IMR-90 (cell line): ENCODE measurements around the gene ANKMY1.

Experiments
- CEBPB ChIP-seq: IDR thresholded peaks from 2 replicates; pipeline ENCODE4 v1.6.1; 2012; ENCODE audit warnings: low read depth, low read length, improper control_type of control experiment
- CHD1 ChIP-seq: IDR thresholded peaks from 2 replicates; pipeline ENCODE4 v1.6.1; 2012; ENCODE audit warnings: low read depth, low read length, improper control_type of control experiment
- ELK1 ChIP-seq: fragments of 150-350 bp; IDR thresholded peaks from 2 replicates; pipeline ENCODE4 v1.6.1; 2016; ENCODE audit warnings: low read depth, mild to moderate bottlenecking, low read length, moderate library complexity, borderline replicate concordance
- MAZ ChIP-seq: IDR thresholded peaks from 2 replicates; pipeline ENCODE4 v1.6.1; 2012; ENCODE audit warnings: low read depth, mild to moderate bottlenecking, low read length, improper control_type of control experiment, moderate library complexity, borderline replicate concordance
- POLR2A ChIP-seq: IDR thresholded peaks from 2 replicates; pipeline ENCODE4 v1.6.1; 2012; ENCODE audit warnings: mild to moderate bottlenecking, low read depth, low read length
- RAD21 ChIP-seq: IDR thresholded peaks from 2 replicates; pipeline ENCODE4 v1.6.1; 2012; ENCODE audit warnings: low read length, improper control_type of control experiment
- RCOR1 ChIP-seq: IDR thresholded peaks from 2 replicates; pipeline ENCODE4 v1.6.1; 2012; ENCODE audit warnings: mild to moderate bottlenecking, low read length, improper control_type of control experiment; ENCODE audit not compliant: insufficient replicate concordance
- RFX5 ChIP-seq: IDR thresholded peaks from 2 replicates; pipeline ENCODE4 v1.8.0; 2012; ENCODE audit warnings: low read depth, mild to moderate bottlenecking, low read length, moderate library complexity
- SMC3 ChIP-seq: fragments of 150-350 bp; IDR thresholded peaks from 2 replicates; pipeline ENCODE4 v1.6.1; 2016; ENCODE audit warnings: low read depth, mild to moderate bottlenecking, antibody characterized with exemption, low read length, moderate library complexity
- USF2 ChIP-seq: fragments of 150-350 bp; IDR thresholded peaks from 2 replicates; pipeline ENCODE4 v1.6.1; 2017; ENCODE audit warnings: mild to moderate bottlenecking, antibody characterized with exemption, low read length, low read depth
- TF ChIP-seq, protein P1 (sequence below): conservative IDR thresholded peaks from 2 replicates; pipeline ENCODE4 v1.5.1; 2012; ENCODE audit warnings: mild to moderate bottlenecking, low read depth, low read length, improper control_type of control experiment

DNA sequence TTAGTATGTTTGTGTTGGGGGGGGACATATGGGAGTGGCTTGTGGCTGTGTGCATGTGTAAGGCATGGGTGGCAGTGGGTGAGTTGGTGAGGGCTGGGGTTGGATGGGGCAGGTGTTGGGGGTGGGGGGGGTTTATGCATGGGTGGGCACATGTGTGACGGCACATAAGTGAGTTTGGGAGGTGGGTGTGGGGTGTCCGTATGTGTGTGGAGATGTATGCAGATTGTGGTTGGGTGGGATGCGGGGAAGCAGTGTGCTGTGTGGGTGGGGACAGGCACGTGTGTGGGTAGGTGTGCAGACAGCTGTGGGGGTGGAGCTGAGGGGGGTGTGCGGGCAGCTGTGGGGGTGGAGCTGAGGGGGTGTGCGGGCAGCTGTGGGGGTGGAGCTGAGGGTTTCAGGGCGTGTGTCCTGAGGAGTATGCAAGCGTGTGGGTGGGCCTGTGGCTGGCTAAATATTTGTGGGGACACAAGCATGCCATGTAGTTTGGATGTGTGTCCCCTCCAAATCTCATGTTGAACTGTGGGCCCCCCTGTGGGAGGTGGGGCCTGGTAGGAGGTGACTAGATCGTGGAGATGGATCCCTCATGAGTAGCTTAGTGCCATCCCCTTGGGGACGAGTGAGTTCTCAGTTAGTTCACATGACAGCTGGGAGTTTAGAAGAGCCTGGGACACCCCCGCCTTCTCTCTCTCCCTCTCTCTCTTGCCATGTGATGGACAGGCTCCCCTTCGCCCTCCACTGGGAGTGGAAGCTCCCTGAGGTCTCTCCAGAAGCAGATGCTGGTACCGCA, 59.4 kb downstream of the ANKMY1 start:
- TF ChIP-seq MAZ (no peak), RCOR1 (no peak), USF2 (no peak), SMC3 (no peak), POLR2A (no peak), RAD21 (no peak), CEBPB (no peak), ELK1 (no peak), CHD1 (no peak), RFX5 (no peak)
- TF ChIP-seq, protein P1, sequence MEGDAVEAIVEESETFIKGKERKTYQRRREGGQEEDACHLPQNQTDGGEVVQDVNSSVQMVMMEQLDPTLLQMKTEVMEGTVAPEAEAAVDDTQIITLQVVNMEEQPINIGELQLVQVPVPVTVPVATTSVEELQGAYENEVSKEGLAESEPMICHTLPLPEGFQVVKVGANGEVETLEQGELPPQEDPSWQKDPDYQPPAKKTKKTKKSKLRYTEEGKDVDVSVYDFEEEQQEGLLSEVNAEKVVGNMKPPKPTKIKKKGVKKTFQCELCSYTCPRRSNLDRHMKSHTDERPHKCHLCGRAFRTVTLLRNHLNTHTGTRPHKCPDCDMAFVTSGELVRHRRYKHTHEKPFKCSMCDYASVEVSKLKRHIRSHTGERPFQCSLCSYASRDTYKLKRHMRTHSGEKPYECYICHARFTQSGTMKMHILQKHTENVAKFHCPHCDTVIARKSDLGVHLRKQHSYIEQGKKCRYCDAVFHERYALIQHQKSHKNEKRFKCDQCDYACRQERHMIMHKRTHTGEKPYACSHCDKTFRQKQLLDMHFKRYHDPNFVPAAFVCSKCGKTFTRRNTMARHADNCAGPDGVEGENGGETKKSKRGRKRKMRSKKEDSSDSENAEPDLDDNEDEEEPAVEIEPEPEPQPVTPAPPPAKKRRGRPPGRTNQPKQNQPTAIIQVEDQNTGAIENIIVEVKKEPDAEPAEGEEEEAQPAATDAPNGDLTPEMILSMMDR = no peak
